Astrocyte of the hippocampus (primary cell): ENCODE data around the gene IL22RA1.

ENCODE experiments used
- DNase-seq: peaks from one replicate; pipeline ENCODE4 v3.0.0; 2011; ENCODE audit warnings: low read depth, low spot score

IL22RA1 gene

GRCh38 chr1:24098102-24098501 is 44.8 kb downstream of the IL22RA1 start:
- DNase-seq: no peak

- no peak for DNase-seq
Measured at GRCh38 chr1:24097663-24098062, 45.3 kb downstream of the IL22RA1 start.

- no peak for DNase-seq
Measured at GRCh38 chr1:24096739-24097103, 46.2 kb downstream of the IL22RA1 start.

GRCh38 chr1:24096009-24096738 is 46.8 kb downstream of the IL22RA1 start:
- DNase-seq: no peak

- DNase-seq: no peak
Measured at GRCh38 chr1:24095140-24095859, 47.6 kb downstream of the IL22RA1 start.

GRCh38 chr1:24094554-24094953 is 48.4 kb downstream of the IL22RA1 start:
- DNase-seq: no peak

GRCh38 chr1:24093732-24094131 is 49.2 kb downstream of the IL22RA1 start:
- DNase-seq: no peak

- no peak for DNase-seq
Measured at GRCh38 chr1:24092979-24093378, 50.0 kb downstream of the IL22RA1 start.

- no peak for DNase-seq
Measured at GRCh38 chr1:24091971-24092482, 50.9 kb downstream of the IL22RA1 start.

- DNase-seq: no peak
Measured at GRCh38 chr1:24090736-24091135, 52.2 kb downstream of the IL22RA1 start.

GRCh38 chr1:24089743-24090555 is 53.0 kb downstream of the IL22RA1 start:
- no peak for DNase-seq

- no peak for DNase-seq
Measured at GRCh38 chr1:24089027-24089742, 53.8 kb downstream of the IL22RA1 start.

- no peak for DNase-seq
Measured at GRCh38 chr1:24086466-24086865, 56.5 kb downstream of the IL22RA1 start.

GRCh38 chr1:24085546-24085945 is 57.4 kb downstream of the IL22RA1 start:
- peak; percentile 61 for DNase-seq

- no peak for DNase-seq
Measured at GRCh38 chr1:24085007-24085406, 57.9 kb downstream of the IL22RA1 start.

- DNase-seq: no peak
Measured at GRCh38 chr1:24084050-24084449, 58.9 kb downstream of the IL22RA1 start.

- DNase-seq: no peak
Measured at GRCh38 chr1:24082372-24082771, 60.6 kb downstream of the IL22RA1 start.

- DNase-seq: no peak
Measured at GRCh38 chr1:24081190-24081589, 61.8 kb downstream of the IL22RA1 start.

GRCh38 chr1:24080131-24080530 is 62.8 kb downstream of the IL22RA1 start:
- DNase-seq: no peak

GRCh38 chr1:24077278-24077978 is 65.5 kb downstream of the IL22RA1 start:
- DNase-seq: no peak

- DNase-seq: no peak
Measured at GRCh38 chr1:24075946-24076345, 67.0 kb downstream of the IL22RA1 start.
